ENCODE measurements around the gene ADAMTS12. TPM values are rescaled to one million over a fixed set of nuclear protein-coding genes. Genes with fewer than 3 reads are reported as not detected.

ADAMTS12 gene
- total and polyA plus RNA-seq, 2 experiments from 2014 or later, result 9.1 to 17.1 TPM

DNA sequence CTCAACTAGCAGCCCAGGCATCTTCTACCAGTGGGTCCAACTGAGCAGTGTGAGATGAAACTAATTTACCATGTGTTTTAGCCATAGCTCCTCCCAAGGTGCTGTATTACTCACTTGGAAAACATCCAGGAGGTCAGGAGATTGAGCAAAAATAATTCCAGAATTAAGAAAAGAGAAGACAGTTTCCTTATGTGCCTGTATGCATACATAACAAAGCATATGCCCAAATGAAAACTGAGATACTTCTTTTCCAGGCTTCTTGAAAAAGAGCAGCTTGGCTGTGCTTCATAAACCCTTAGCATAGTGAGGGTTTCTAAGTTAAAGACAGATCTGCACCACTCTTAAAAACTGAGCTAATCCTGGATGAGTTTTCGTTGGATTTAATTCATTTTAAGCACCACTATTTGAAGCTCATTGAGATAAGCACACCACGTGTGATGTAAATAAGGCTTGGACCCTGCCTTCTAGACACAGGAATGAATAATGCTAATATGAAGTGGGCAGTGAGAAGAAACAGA lies 119.4 kb downstream of the ADAMTS12 start (continued):
- TF ChIP-seq, protein P1, sequence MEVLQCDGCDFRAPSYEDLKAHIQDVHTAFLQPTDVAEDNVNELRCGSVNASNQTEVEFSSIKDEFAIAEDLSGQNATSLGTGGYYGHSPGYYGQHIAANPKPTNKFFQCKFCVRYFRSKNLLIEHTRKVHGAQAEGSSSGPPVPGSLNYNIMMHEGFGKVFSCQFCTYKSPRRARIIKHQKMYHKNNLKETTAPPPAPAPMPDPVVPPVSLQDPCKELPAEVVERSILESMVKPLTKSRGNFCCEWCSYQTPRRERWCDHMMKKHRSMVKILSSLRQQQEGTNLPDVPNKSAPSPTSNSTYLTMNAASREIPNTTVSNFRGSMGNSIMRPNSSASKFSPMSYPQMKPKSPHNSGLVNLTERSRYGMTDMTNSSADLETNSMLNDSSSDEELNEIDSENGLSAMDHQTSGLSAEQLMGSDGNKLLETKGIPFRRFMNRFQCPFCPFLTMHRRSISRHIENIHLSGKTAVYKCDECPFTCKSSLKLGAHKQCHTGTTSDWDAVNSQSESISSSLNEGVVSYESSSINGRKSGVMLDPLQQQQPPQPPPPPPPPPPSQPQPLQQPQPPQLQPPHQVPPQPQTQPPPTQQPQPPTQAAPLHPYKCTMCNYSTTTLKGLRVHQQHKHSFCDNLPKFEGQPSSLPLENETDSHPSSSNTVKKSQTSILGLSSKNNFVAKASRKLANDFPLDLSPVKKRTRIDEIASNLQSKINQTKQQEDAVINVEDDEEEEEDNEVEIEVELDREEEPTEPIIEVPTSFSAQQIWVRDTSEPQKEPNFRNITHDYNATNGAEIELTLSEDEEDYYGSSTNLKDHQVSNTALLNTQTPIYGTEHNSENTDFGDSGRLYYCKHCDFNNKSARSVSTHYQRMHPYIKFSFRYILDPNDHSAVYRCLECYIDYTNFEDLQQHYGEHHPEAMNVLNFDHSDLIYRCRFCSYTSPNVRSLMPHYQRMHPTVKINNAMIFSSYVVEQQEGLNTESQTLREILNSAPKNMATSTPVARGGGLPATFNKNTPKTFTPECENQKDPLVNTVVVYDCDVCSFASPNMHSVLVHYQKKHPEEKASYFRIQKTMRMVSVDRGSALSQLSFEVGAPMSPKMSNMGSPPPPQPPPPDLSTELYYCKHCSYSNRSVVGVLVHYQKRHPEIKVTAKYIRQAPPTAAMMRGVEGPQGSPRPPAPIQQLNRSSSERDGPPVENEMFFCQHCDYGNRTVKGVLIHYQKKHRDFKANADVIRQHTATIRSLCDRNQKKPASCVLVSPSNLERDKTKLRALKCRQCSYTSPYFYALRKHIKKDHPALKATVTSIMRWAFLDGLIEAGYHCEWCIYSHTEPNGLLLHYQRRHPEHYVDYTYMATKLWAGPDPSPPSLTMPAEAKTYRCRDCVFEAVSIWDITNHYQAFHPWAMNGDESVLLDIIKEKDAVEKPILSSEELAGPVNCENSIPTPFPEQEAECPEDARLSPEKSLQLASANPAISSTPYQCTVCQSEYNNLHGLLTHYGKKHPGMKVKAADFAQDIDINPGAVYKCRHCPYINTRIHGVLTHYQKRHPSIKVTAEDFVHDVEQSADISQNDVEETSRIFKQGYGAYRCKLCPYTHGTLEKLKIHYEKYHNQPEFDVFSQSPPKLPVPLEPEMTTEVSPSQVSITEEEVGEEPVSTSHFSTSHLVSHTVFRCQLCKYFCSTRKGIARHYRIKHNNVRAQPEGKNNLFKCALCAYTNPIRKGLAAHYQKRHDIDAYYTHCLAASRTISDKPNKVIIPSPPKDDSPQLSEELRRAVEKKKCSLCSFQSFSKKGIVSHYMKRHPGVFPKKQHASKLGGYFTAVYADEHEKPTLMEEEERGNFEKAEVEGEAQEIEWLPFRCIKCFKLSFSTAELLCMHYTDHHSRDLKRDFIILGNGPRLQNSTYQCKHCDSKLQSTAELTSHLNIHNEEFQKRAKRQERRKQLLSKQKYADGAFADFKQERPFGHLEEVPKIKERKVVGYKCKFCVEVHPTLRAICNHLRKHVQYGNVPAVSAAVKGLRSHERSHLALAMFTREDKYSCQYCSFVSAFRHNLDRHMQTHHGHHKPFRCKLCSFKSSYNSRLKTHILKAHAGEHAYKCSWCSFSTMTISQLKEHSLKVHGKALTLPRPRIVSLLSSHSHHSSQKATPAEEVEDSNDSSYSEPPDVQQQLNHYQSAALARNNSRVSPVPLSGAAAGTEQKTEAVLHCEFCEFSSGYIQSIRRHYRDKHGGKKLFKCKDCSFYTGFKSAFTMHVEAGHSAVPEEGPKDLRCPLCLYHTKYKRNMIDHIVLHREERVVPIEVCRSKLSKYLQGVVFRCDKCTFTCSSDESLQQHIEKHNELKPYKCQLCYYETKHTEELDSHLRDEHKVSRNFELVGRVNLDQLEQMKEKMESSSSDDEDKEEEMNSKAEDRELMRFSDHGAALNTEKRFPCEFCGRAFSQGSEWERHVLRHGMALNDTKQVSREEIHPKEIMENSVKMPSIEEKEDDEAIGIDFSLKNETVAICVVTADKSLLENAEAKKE (CRISPR knock-in tag; IDR thresholded peaks at IDR 0.05), result no peak
- TF ChIP-seq CREB1 (CRISPR knock-in tag; IDR thresholded peaks at IDR 0.05; ENCODE audit: low read depth) (no peak), REST (IDR thresholded peaks at IDR 0.05; ENCODE audit: unreplicated experiment) (no peak), STAT1 (IDR thresholded peaks at IDR 0.05; ENCODE audit: unreplicated experiment) (no peak), POLR2AphosphoS5 (IDR thresholded peaks at IDR 0.05; ENCODE audit: low read depth) (no peak), ZNF331 (CRISPR knock-in tag; IDR thresholded peaks at IDR 0.05; ENCODE audit: low read depth) (no peak), JUNB (IDR thresholded peaks at IDR 0.05; ENCODE audit: unreplicated experiment) (no peak), EZH2 (IDR thresholded peaks at IDR 0.05; ENCODE audit: low read depth, unreplicated experiment) (no peak), NANOG (IDR thresholded peaks at IDR 0.05; ENCODE audit: borderline replicate concordance) (no peak)
- TF ChIP-seq, protein P2, sequence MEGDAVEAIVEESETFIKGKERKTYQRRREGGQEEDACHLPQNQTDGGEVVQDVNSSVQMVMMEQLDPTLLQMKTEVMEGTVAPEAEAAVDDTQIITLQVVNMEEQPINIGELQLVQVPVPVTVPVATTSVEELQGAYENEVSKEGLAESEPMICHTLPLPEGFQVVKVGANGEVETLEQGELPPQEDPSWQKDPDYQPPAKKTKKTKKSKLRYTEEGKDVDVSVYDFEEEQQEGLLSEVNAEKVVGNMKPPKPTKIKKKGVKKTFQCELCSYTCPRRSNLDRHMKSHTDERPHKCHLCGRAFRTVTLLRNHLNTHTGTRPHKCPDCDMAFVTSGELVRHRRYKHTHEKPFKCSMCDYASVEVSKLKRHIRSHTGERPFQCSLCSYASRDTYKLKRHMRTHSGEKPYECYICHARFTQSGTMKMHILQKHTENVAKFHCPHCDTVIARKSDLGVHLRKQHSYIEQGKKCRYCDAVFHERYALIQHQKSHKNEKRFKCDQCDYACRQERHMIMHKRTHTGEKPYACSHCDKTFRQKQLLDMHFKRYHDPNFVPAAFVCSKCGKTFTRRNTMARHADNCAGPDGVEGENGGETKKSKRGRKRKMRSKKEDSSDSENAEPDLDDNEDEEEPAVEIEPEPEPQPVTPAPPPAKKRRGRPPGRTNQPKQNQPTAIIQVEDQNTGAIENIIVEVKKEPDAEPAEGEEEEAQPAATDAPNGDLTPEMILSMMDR (conservative IDR thresholded peaks at IDR 0.05; ENCODE audit: low read depth in 2 of 2), result no peak

Data from GM23338 (cell line).